ENCODE data around the gene ADAMTS9. TPM values are rescaled to one million over a fixed set of nuclear protein-coding genes. Genes with fewer than 3 reads are reported as not detected.

Gene ADAMTS9
- total RNA-seq, 1 experiment from 2014 or later = 0.46 TPM

GRCh38 chr3:64539451-64540196 lies 148.2 kb downstream of the ADAMTS9 start:
- no peak overlapping the region; a peak in 1 of 7 replicates for H3K27ac Mint-ChIP-seq
- no peak overlapping the region for H2BK5ac ChIP-seq (ENCODE audit: insufficient read length, low read length)
- no peak overlapping the region for H3K4ac ChIP-seq (ENCODE audit: low read depth, low read length)
- H4K5ac ChIP-seq (ENCODE audit: insufficient read length, low read depth, low read length) = no peak overlapping the region
- no peak for DNase-seq
- H3K4me2 ChIP-seq (ENCODE audit: insufficient read depth, insufficient read length, low read length) = no peak overlapping the region
- no peaks in the 10 kb centered on the region for H3K23me2 ChIP-seq (ENCODE audit: insufficient read length, low read depth, low read length, poor library complexity, severe bottlenecking)
- no CpG with 5 or more reads among the region's 10 CpGs for WGBS (ENCODE audit: extremely low coverage, insufficient read length, low lambda C conversion rate)
- peaks cover 28% of the 10 kb centered on the region for H3K27me3 Mint-ChIP-seq (ENCODE audit: low read depth)
- H2BK12ac ChIP-seq (ENCODE audit: insufficient read length, low read depth, low read length) = no peak overlapping the region
- no peaks in the 10 kb centered on the region for H3K27me3 ChIP-seq (ENCODE audit: insufficient read depth, low read length)
- H2AK5ac ChIP-seq (ENCODE audit: insufficient read length, low read length) = no peak overlapping the region
- H2BK120ac ChIP-seq (ENCODE audit: low read depth, low read length, poor library complexity, severe bottlenecking) = no peak overlapping the region
- no peak overlapping the region for H2BK15ac ChIP-seq (ENCODE audit: low read depth, low read length)
- no peaks in the 10 kb centered on the region for H4K20me1 ChIP-seq (ENCODE audit: control insufficient read depth, insufficient read depth, insufficient read length)
- no peaks in the 10 kb centered on the region for H3K79me1 ChIP-seq (ENCODE audit: insufficient read depth, low read depth, low read length, poor library complexity, severe bottlenecking)
- no peak overlapping the region for H3K9ac ChIP-seq (ENCODE audit: extremely low read depth, insufficient read length, low read length)
- no peaks in the 10 kb centered on the region for H3K79me2 ChIP-seq (ENCODE audit: insufficient read depth, low read length)
- H3K23ac ChIP-seq (ENCODE audit: insufficient read length, low read depth, low read length) = no peak overlapping the region
- no peak overlapping the region for H3K27ac ChIP-seq (ENCODE audit: insufficient read length, low read depth, low read length)
- no peak for TF ChIP-seq CTCF (conservative IDR thresholded peaks at IDR 0.05)
- no peak overlapping the region for H4K91ac ChIP-seq (ENCODE audit: insufficient read length, low read depth, low read length)
- H3K56ac ChIP-seq (ENCODE audit: insufficient read length, low read depth, low read length) = no peak overlapping the region
- no peaks in the 10 kb centered on the region for H3K9me3 ChIP-seq (ENCODE audit: control insufficient read depth, low read depth, low read length)
- no peaks in the 10 kb centered on the region for H3K9me3 Mint-ChIP-seq
- no peak overlapping the region for H3K14ac ChIP-seq (ENCODE audit: insufficient read depth, low read length)
- no peaks in the 10 kb centered on the region; a peak in 1 of 7 replicates for H3K36me3 Mint-ChIP-seq (ENCODE audit: insufficient read depth in 1 of 3, low read depth in 3 of 3)
- no peak overlapping the region for H3T11ph ChIP-seq (ENCODE audit: low read length)
- H2AFZ ChIP-seq (ENCODE audit: low read length) = no peak overlapping the region
- no peak overlapping the region for H3K4me3 Mint-ChIP-seq
- no peaks in the 10 kb centered on the region for H3K4me1 ChIP-seq (ENCODE audit: insufficient read depth, low read length)
- no peak overlapping the region for H2BK20ac ChIP-seq (ENCODE audit: low read depth, low read length, poor library complexity, severe bottlenecking)
- no peaks in the 10 kb centered on the region for H3K4me1 Mint-ChIP-seq
- no peak overlapping the region for H4K8ac ChIP-seq (replicated peaks; ENCODE audit: insufficient read length, low read depth, low read length)
- no peak overlapping the region for H3K18ac ChIP-seq (ENCODE audit: insufficient read length, low read depth, low read length)
